HG03159 (cell line): ENCODE measurements around the gene CRY2.
"Not testable (repeated sequence)": the region's sequence is repeated elsewhere in the genome, so short reads cannot be mapped to it uniquely, and the experiment has no call there.

ENCODE experiments used
- ATAC-seq: cut with Tn5 transposase; IDR thresholded peaks from one replicate; pipeline ENCODE4 v1.9.1; 2021; ENCODE audit warnings: mild to moderate bottlenecking, moderate library complexity; ENCODE audit not compliant: unreplicated experiment

The CRY2 gene

GRCh38 chr11:45846974-45847910 lies at the start of gene CRY2:
CRY2 (plus strand) TSS chr11:45847475; CDS start chr11:45847491, 16 bp downstream.
- peak; percentile 91 for ATAC-seq

DNA sequence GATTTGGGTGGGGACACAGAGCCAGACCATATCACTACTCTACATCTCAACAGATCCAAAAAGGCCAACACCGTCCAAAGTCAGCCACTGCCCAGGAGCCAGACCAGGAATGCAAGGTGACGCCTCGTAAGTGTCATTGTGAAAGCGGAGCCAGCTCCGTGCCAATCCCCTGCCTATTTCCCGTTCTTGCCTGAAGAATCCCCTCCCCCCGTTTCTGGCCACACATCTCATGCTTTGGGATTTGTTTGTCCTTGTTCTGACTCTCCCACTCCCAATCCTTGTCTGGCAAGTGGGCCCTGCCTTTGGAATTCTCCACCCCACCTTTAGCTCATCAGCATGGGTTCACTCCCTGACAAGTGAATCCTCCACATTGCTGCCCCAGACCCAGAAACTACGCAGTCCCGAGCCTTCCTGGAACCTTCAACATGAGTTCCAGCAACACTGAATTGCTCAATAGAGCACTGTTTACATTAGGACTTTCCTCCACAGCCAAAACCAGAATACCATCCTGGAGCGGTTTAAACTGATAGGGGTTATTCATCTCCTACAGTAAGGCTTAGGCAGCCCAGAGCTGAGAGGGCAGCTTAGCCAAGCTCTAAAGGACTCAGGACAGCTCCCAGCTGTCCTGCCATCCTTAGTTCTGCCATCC lies 48.4 kb upstream of the CRY2 start:
- ATAC-seq, result no peak

DNA sequence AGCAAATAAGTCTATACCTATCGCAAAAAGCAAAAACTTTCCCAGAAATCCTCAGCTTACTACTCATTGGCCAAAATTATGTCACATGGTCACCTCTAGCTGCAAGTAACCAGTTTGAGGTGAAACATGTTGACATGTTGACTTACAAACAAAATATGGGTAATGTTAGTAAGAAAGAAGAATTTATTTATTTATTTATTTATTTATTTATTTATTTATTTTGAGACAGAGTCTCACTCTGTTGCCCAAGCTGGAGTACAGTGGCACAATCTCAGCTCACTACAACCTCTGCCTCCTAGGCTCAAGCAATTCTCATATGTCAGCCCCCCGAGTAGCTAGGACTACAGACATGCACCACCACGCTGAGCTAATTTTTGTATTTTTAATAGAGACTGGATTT lies 47.7 kb upstream of the CRY2 start:
- ATAC-seq, result no peak

GRCh38 chr11:45800261-45800660 lies 47.0 kb upstream of the CRY2 start:
- no peak for ATAC-seq

DNA sequence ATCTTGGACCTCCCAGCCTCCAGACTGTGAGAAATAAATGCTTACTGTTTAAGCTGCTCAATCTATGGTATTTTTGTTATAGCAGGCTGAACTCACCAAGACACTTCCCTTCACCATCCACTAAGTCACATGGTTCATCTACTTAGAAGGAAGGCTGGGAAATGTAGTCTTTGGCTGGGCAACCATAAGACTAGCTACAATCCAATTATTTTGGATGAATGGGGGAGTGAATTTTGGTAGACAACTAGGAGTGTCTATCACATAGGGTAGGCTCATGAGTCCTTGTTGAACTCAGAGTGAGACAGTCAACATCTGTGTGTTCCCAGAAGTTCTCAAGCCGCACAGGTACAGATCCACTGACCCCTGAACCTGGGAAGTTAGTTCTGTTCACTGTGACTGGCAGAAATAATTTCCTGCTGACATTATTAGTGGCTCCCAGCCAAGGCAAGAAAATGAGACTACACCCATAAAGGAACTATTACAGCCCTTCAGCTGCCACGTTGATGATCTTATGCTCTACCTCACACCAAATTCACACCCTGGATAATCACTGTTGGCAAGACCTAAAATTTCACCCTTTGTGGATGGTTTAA lies 45.5 kb upstream of the CRY2 start:
- no peak for ATAC-seq

DNA sequence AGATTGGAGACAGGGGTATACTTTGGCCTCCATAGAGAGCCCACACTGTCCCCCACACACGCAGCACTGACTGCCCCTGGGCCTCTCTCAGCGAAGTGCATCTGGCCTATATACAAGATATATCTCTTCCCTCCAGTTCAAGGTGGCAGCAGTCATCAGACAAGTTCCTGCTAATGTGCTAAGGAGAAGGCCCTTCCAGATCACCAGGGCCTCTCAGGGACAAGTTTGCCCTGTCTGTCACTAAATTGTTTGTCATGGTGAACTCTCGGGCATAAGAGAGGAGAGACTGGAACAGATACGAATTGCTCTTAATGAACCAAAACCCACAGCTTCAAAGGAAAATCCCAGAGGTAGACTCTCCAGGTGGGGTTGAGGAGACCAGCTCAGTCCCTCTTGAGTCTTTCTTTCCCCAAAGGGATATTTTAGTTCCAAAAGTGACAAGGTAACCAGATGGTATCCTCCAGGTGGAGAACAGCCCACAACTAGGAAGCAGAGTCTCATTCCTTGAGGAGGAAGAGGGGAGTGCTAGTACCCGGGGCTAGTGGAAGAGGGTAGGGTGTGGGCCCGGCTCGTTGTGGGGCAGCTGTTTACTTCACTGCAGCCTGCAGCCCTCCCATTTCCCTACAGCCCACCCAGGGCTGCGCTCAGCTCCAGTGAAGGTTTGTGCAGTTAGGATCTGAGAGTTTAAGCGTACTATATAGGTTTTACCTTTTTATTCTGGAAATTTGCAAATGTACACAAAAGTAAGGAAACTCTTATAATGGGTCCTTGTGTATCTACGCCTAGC lies 44.6 kb upstream of the CRY2 start:
- no peak for ATAC-seq

DNA sequence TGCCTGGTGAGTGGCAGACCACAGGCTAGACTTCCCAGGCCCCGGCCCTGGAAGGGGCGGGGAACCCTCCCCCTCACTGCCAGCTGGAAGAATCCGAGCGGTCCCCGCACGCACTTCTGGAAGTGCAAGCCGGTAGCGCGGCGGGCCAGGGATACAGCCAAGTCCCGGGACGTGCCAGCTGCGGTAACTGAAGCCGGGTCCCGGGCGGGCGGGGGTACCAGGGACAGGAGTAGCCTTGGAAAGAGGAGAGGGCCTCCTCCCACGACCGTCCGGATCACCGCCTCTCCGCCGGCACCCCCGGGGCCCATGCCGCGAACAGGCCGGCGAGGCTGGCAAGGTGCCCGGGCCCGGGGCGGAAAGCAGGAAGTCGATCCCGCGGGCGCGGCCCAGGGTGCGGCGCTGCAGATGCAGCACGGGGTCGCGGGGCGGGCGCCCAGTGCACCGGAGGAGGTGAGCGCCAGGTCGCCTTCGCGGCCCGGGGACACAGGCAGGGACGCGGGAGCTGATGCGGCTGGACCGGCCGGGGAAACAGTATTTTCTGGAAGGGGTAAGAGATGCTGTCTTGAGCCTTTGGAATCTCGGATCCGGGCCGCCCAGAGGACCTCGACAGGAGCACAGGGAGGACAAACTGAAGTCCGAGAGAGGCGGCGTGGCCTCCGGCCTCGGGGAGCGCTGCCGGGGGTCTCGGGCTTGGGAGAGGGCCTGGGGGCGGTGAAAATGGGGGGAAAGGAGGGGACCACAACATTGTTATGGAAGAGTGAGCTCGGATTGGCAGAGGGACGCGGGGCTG lies 43.1 kb upstream of the CRY2 start:
- peak; percentile 27 for ATAC-seq

GRCh38 chr11:45804761-45805304 lies 42.4 kb upstream of the CRY2 start, which contains the start of gene SLC35C1:
SLC35C1 (plus strand) TSS chr11:45805149; CDS start chr11:45805802, 653 bp downstream.
- ATAC-seq, result peak; percentile 93

DNA sequence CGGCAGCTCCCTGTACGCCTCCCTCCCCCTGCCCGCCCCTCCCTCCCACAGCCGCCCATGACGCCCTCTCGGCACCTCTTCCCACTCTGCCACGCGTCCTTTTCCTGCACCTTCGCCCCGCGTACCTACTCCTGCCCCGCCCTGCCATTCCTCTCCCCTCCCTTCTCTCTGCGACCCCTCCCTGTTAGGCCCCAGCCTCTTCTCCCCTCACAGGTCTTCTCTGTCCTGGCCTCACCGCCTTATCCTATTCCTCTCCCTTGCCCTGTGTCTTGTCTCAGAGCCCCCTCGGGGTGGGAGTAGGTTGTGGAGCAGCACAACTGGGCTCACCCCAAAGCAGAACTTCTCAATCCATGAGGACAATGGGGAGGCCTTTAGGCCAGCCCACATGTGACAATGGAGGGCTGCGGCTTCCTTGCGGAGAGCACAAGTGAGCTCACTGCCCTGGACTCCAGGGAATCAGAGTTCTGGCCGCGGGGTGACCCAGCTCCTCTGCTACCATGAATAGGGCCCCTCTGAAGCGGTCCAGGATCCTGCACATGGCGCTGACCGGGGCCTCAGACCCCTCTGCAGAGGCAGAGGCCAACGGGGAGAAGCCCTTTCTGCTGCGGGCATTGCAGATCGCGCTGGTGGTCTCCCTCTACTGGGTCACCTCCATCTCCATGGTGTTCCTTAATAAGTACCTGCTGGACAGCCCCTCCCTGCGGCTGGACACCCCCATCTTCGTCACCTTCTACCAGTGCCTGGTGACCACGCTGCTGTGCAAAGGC lies 41.8 kb upstream of the CRY2 start:
- ATAC-seq, result no peak

DNA sequence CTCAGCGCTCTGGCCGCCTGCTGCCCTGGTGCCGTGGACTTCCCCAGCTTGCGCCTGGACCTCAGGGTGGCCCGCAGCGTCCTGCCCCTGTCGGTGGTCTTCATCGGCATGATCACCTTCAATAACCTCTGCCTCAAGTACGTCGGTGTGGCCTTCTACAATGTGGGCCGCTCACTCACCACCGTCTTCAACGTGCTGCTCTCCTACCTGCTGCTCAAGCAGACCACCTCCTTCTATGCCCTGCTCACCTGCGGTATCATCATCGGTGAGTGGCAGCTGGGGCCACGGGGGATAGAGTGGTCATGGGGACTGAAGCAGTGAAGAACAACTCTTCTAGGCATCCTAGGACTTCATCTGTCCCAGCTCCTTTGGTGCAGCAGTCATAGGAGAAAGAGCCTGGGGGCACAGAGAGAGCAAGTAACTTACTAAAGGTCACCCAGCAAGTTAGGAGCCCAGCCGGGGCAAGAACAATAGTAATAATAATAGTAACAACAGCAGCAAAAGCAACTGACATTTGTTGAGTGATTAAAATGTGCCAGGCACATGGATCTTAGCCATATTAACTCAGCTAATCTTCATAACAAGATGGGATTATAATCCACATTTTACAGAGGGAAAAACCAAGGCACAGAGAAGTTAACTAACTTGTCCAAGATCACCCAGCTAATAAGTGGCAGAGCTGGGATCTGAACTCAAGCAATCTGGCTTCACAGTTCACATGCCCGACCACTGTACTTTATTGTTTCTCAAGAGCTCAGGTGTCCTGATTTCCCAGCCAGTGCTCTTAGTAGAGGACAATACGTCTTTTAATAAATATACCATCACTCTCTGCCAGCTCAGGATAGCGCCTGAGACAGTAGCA lies 41.0 kb upstream of the CRY2 start:
- ATAC-seq, result no peak

DNA sequence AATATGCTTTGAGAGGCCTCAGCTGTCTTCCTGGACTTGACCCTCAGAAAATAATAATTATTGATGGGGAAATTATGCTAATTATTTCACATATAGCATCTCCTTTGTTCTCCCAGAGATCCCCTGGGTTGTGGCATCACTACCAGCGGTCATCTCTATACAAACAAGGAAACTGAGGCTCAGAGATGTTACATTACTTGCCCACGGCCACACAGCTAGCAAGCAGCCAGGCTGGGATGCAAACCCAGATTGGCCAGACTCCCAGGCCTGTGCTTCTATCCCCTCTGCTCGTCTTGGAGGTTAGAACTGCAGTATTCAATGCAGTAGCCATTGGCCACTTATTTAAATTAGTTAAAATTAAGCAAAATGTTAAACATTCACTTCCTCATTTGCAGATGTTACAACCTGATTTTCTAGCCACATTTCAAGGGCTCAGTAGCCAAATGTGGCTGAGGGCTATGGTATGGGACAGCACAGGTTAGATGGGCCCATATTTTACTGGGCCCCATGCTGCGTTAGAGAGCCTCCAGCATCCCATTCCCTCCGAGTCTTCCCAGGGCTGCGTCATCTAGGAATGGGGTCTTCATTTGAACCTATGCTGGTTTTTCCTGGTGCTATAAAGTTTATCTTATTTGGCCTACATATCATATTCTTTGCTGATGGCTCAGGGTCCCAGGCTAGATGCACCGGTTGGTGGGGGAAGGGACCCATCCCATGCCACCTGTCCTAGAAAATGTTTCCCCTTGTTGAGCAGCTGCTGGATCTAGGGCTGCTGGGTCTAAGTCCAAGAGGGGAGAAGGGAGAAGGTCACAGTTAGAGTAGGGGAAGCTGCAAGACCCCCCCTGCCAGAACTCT lies 40.1 kb upstream of the CRY2 start:
- no peak for ATAC-seq

- ATAC-seq, result no peak
Measured at GRCh38 chr11:45807792-45808238, 39.5 kb upstream of the CRY2 start.

GRCh38 chr11:45808427-45808826 lies 38.8 kb upstream of the CRY2 start:
- not testable (repeated sequence) for ATAC-seq

- no peak for ATAC-seq
Measured at GRCh38 chr11:45809456-45810395, 37.5 kb upstream of the CRY2 start.

- ATAC-seq, result no peak
Measured at GRCh38 chr11:45810431-45811108, 36.7 kb upstream of the CRY2 start.

DNA sequence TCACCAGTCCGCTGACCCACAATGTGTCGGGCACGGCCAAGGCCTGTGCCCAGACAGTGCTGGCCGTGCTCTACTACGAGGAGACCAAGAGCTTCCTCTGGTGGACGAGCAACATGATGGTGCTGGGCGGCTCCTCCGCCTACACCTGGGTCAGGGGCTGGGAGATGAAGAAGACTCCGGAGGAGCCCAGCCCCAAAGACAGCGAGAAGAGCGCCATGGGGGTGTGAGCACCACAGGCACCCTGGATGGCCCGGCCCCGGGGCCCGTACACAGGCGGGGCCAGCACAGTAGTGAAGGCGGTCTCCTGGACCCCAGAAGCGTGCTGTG lies 36.2 kb upstream of the CRY2 start:
- no peak for ATAC-seq
